H1 (cell line): Measurements from ENCODE around the gene LY86. TPM values are rescaled to one million over a fixed set of nuclear protein-coding genes. Genes with fewer than 3 reads are reported as not detected.

Experiments used
- ASH2L ChIP-seq: fragments of 200-600, 300-600 bp; sonication (generic); IDR thresholded peaks from one replicate; pipeline ENCODE4 v1.7.1; 2017; ENCODE audit warnings: low read length
- ATF2 ChIP-seq: IDR thresholded peaks from 2 replicates; pipeline ENCODE4 v1.6.1; 2012; ENCODE audit warnings: low read length, inconsistent platforms
- BACH1 ChIP-seq: IDR thresholded peaks from 2 replicates; pipeline ENCODE4 v1.6.1; 2012; ENCODE audit warnings: low read length, improper control_type of control experiment
- CBX5 ChIP-seq: fragments of 300-800, 300-1000 bp; sonication (generic); IDR thresholded peaks from 2 replicates; pipeline ENCODE4 v1.7.1; 2016; ENCODE audit warnings: antibody characterized with exemption, low read length, low read depth
- CHD1 ChIP-seq: IDR thresholded peaks from 2 replicates; pipeline ENCODE4 v1.6.1; 2012; ENCODE audit warnings: low read depth, low read length, improper control_type of control experiment
- CHD7 ChIP-seq: fragments of 300-600 bp; sonication (generic); IDR thresholded peaks from 2 replicates; pipeline ENCODE4 v1.7.1; 2012; ENCODE audit warnings: low read length, moderate library complexity, mild to moderate bottlenecking, inconsistent platforms; ENCODE audit not compliant: insufficient replicate concordance
- EGR1 ChIP-seq: IDR thresholded peaks from 2 replicates; pipeline ENCODE4 v1.6.1; 2011; ENCODE audit warnings: low read depth, low read length, borderline replicate concordance
- FOSL1 ChIP-seq: IDR thresholded peaks from 2 replicates; pipeline ENCODE4 v1.6.1; 2011; ENCODE audit warnings: mild to moderate bottlenecking, low read depth, low read length, moderate library complexity; ENCODE audit not compliant: insufficient read depth
- KDM1A ChIP-seq: fragments of 200-600, 300-600 bp; sonication (generic); IDR thresholded peaks from 2 replicates; pipeline ENCODE4 v1.7.1; 2016; ENCODE audit warnings: mild to moderate bottlenecking, low read length, borderline replicate concordance
- MAFK ChIP-seq: IDR thresholded peaks from 2 replicates; pipeline ENCODE4 v1.6.1; 2012; ENCODE audit warnings: low read depth, mild to moderate bottlenecking, improper control_type of control experiment, low read length
- ZNF274 ChIP-seq: IDR thresholded peaks from 2 replicates; pipeline ENCODE4 v1.7.0; 2012; ENCODE audit warnings: low read length, borderline replicate concordance; ENCODE audit errors: extremely low read depth
- polyA plus RNA-seq, 7 experiments: library from polyadenylated mRNA; depleted of rRNA in 3 of 7; stranded (reverse) in 5 of 7; unstranded in 2 of 7; fragments of >200 nt in 5 of 7; fragments of 200-250 nt in 2 of 7; gene quantifications; 1 replicate in 5 of 7; 2 replicates in 1 of 7; 4 replicates in 1 of 7; pipeline versions ENCODE4 v1.2.1 to v1.2.3, GENCODE V29; 2011 to 2013; ENCODE audit warnings: missing spikeins in 2 of 7, mixed read lengths in 2 of 7
- total RNA-seq: library from RNA; stranded (reverse); fragmentation: NEBNext Ultra II Directional; extraction: Animal tissue kit (Norgen Biotek cat#: 25700); gene quantifications from 2 replicates; pipeline ENCODE4 v1.2.1, GENCODE V29; 2021

LY86 gene
- total and polyA plus RNA-seq, 2 of the 8 experiments (the other 6 are each of a cell fraction or from before 2014, with no cell fraction given), result not detected

- TF ChIP-seq CHD7 (no peak), CBX5 (no peak), ZNF274 (no peak), CHD1 (no peak), EGR1 (no peak), ASH2L (no peak), ATF2 (no peak), BACH1 (no peak), MAFK (no peak), KDM1A (no peak), FOSL1 (no peak)
Observed at GRCh38 chr6:6688283-6688682, 99.8 kb downstream of the LY86 start (continued).
